Measurements from ENCODE around the gene FUT9. TPM values are rescaled to one million over a fixed set of nuclear protein-coding genes. Genes with fewer than 3 reads are reported as not detected.

Gene FUT9
- total RNA-seq (2014; rRNA removed; shearing (Covaris generic)): not detected in 2 replicates

DNA sequence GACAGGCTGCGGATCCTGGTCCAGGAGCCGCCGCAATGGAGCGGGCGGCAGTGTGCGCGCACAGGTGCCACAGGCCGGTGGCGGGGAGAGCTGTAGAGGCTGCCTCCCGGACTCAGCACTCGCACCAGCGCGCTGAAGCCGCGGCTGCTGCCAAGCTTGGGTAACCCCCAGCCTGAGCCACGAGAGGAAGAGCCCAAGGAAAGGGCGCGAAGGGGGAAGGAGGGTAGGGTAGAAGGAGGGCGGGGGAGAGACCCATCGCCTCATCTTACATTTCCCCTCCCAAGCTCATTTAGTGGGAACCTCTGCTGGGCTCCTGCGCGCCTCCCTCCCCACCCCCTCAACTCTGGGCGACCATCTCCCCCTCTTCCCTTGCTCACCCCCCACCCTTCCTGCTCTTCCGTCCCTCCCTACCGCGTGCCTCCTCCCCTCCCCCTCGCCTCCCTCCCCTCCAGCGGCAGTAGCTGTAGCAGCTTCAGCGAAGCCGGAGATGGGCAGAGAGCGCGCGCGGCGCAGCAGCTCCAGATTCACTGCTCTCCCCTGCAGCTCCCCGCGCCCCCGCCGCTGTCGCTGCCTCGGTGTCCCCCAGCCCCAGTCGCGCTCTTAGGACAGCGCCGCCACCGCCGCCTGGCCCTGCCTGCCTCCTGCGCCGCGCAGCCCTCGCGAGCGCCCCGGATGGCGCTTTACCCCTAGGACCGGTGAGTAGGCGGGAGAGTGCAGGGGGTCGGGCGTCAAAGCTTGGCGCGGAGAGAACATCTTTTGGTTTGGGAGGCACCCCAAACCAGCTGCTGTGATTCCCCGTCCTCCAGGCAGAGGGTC lies at the start of gene FUT9:
TSS of gene FUT9 (plus strand) at position 457 of the 816 bp plus-strand sequence. CDS start 187,182 bp downstream, outside the sequence.
- no peak for DNase-seq (ENCODE audit: low read depth)

DNA sequence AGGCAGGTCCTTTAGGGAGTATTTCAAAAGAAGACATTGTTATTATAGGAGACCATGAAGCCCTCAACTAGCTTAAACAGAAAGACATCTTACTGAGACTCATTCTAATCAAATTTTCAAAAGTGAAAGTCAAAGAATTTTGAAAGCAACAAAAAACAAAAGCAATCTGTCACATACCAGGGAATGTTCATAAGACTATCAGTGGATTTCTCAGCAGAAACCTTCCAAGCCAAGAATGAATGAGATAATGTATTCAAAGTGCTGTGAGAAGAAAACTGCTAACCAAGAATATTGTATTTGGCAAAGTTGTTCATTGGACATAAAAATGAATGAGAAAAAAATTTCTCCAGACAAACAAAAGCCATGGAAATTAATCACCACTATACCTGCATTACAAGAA lies 48.2 kb upstream of the FUT9 start:
- no peak for DNase-seq (ENCODE audit: low read depth)

DNA sequence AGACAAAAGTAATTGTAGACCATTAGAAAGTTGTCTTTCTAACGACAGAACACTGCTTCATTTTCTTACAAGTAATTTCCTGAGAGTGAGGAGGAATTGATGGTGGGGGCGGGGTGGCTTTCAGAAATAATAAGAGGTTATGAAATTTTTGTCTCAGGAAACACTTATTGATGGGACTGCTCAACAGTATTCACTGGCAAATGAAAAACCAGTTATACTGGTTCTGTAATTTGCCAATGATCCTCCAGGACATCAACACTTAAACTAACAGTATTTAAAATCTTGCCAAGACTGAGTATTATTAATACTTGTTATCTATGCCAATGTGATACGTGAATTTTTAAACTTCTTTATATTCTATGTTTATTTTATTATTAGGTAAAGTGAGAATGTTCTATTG lies 41.8 kb upstream of the FUT9 start:
- no peak for DNase-seq (ENCODE audit: low read depth)

DNA sequence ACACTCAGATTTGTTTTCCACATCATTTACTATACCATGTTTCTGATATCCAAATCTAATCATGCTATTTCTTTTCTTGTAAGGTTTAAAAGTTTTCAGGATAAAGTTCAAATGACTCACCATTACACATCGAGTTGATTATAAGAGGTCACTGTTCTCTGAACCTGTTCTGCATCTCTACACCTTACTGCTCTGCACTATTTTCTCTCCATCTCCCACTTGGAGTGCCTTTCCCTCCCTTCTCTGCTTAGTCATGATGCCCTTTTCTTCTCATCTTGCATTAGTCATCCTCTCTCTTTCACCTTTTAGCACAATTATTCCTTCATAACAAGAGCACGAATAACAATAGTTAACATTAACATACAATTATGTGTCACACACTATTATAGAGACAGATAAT lies 37.5 kb upstream of the FUT9 start:
- DNase-seq (ENCODE audit: low read depth): no peak

DNA sequence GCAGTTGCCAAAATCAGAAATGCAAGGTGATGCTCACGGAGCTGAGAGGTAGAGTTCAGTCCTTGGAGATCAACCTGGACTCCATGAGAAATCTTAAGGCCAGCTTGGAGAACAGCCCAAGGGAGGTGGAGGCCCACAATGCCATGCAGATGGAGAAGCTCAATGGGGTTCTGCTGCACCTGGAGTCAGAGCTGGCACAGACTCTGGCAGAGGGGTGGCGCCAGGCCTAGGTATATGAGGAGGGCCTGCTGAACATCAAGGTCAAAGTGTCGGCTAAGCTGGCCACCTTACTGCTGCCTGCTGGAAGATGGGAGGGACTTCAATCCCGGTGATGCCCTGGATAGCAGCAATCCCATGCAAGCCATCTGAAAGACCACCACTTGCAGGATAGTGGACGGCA lies 23.9 kb upstream of the FUT9 start:
- no peak for DNase-seq (ENCODE audit: low read depth)

DNA sequence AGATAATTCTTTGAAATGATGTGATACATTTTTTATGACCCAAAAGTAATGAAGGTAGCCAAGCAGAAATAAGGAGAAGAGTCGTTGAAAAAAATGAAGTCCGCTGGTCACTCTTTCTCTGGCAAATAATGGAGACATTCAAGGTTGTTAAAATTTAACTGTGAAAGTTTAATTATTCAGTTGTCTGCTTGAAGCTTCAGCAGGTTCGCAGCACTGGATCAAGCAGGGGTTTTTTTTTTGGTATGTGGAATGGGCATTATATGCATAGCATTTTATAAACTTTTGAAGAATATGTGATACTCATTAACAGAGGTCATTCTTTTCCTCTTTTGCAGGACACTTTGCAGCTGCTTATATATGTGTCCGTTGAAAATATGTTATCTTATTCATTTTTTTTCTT lies 21.6 kb upstream of the FUT9 start:
- no peak for DNase-seq (ENCODE audit: low read depth)

DNA sequence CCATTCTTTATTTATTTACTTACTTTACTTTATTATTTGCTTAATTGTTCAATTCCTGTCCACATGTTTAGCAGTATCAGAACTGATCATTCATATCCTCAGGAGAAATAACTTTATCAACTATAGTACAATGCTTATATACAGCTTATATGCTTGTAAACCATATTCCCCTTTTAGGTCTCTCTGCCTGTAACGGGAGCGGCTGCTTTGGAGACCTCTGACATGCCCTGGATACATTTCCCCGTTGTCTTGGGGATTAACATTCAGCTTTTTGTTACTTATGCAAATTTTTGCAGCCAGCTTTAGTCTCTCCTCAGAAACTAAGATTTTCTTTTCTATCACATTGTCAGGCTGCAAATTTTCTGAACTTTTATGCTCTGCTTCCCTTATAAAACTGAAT lies 17.6 kb upstream of the FUT9 start:
- DNase-seq (ENCODE audit: low read depth): no peak

DNA sequence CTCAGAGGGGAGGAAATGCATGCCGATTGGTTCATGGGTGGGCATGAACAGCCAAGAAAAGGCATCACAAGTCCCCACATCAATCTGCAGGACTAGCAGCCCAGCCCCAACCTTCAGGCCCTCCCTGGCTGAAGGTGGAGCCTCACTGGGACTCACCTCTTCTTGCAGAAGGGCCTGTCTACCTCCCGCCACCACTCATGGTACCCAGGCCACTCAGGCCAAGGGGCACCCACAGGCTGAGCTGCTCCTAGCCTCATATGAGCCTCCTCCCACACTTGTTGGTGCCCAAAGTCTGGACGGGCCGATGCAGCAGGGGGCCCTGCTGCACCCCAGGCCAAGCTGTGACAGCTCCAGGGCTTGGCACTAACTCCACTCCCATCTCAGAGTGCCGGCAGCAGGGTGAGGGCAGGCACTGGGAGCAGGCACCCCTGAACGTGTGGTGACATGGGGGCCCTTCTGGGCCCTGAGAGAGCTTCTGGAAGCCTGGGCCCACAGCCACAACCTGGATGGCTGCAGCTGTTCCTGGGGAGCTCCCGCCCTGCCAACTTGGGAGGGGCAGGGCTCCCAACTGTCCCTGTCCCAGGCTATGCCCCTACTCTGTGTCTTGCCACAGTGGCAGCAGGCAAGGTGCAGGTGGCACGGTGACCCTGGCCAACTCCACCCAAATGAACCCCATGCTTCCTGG lies 13.7 kb upstream of the FUT9 start:
- DNase-seq (ENCODE audit: low read depth): no peak

DNA sequence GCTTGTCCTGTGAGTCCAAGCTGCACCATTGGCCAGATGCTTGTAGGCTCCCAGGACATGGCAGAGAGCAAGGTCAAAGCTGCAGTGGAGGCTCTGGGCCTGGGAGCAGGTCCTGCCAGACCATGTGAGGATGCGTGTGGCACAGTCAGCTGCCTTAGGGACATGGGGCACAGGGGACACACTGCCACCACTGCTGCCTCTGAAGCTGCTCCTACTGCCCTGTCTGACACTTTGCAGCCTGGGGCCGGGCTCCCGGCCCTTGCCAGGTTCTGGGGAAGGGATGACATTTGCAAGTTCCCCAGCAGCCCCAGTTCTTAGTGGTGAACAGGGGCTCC lies 13.2 kb upstream of the FUT9 start:
- DNase-seq (ENCODE audit: low read depth): no peak

DNA sequence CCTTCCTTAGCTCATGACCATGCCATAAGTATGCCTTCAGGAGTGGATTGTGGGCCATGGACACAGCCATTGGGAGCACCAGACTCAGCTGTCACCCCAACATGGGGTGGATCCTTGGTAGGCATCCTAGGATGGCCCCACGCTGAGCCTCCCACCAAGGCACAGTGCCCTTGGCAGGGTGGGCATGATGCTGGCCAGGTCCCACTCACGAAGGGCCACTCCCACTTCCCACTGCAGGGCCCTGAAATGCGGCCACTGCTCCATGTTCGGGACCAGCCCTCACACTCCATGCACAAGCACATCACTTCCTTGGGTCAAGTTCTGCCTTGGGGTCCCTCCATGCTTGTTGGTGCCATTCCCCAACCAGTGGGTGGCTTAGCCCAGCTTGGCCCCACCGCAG lies 12.9 kb upstream of the FUT9 start:
- DNase-seq (ENCODE audit: low read depth): no peak

DNA sequence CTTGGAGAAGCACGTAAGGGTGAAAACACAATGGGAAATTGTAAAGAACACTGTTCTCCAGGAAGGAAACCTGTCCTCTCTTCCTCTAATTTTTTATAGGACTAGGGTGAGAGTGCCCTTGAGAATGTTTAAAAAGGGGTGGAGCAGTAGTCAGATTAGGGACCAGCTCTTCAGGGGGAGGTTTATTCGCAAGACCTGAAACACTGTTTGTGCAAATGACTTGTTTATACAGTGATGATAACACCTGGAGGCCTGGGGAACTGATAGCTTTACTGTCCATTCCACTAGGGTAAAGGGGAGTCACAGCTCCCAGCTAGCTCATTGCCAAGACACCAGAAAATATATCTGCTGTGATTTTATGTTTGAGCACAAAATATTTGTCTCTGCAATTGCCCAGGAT lies 8.1 kb upstream of the FUT9 start:
- no peak for DNase-seq (ENCODE audit: low read depth)

DNA sequence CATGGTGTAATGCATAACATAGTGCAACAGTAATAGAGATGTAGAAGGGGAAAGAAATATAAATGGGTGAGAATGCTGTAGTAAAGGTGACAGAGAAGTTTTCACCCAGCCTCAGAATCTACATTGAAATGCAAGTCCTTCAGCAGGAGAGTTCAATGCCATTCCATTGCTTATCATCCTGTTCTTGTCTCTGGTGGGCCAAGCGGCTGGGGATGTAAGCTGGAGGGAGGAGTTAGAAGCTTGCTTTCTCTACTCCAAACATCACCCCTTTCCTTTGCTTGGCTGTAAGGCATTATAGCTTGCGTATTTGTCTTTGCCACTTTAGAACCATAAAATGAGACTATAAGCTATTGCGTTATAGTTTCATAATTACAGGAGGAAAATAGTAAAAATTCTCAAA lies 2.2 kb upstream of the FUT9 start:
- DNase-seq (ENCODE audit: low read depth): no peak

DNA sequence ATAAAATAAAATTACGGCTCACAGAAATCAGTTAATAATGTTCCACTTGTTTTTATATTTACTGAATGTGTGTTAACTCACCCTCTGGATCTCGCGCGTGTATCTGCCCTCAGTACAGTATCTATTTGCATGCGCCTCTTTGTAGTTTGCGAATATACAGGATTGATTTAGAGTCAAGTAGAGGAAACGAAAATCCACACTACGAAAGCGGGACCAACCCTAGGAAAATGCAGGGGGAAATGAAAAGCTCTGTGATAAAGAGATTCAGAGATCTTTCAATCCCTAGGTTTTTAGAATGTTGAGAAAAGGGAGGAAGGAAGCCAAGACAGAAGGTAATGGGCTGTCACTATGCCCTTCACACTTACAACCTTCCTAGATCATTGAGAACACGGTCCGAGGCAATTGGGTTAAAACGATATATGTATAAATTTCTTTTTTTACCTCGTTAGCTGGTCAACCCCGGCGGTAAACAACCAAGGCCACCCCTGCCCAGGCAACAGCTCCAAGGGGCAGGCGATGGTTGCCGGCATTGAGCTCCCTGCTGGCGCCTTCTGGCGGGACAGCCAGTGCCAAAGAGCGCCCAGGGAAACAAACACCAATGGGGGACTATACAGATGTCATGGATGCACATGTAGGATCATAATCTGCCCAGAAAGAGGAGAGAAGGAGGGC lies 792 bp upstream of the FUT9 start:
- no peak for DNase-seq (ENCODE audit: low read depth)

DNA sequence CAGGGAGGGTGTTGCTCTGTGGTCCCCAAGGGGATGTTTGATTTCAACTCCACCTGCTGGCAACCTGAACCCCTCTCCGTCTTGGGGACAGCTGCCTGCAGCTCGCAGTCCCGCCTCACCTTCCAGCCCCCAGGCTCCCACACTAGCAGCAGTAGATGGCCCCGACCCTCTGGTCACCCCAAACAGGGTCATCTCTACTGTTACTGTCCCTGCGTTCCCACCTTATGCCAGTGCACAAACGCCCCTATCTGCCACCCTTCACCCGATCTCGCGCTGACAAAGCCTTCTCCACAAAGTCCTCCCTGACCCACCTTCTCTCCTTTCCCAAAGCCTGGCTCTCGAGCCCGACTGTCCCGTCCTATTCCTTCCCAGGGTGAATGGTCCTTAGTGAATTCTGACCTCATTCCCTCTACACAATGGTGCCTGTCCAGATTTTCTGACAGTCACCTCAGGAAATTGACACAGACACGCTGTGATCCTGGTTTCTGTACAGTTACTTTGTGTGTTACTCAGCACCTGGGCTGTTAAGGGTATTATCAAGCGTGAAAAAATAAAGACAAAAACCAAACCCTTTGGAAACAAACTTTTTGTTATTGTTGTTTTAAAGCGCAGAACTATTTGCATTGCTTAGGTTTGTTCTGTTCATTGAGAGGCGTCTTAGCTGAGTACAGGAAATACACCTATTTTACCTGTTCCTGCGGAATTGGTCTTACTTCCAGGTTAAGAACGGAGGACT lies 728 bp downstream of the FUT9 start:
- DNase-seq (ENCODE audit: low read depth): no peak

DNA sequence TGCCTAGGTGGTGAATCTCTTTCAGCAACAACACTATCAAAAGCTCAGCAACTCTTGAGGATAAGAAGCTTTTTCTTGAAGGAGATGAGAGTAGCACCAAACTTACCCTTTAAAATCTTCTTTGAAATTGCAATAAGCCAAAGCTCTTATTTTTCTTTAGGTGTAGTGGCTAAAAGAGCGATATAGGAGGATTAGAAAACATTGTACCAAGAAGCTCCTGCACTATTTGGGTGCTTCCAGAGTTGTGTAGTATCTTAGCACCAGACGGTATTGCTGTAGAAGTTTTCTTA lies 1.2 kb downstream of the FUT9 start:
- DNase-seq (ENCODE audit: low read depth): no peak

DNA sequence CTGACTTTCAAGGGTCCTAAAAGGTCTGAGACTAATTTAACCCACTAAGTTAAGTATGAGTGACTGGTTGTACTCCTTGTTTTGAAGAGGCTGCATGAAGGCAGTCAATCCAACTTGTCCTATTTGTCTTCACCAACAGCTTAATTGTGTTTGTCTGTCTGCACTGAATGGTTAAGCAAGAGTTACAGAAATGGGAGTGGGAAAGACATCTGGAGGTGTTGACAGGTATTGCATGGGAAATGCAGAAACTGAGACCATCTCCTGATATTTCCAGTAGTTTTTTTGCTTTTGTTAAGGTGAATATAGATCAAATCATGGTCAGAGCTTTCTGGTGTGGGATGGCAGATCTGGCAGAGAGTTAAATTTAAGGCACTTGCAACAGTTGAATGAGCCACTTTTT lies 6.5 kb downstream of the FUT9 start:
- DNase-seq (ENCODE audit: low read depth): no peak

DNA sequence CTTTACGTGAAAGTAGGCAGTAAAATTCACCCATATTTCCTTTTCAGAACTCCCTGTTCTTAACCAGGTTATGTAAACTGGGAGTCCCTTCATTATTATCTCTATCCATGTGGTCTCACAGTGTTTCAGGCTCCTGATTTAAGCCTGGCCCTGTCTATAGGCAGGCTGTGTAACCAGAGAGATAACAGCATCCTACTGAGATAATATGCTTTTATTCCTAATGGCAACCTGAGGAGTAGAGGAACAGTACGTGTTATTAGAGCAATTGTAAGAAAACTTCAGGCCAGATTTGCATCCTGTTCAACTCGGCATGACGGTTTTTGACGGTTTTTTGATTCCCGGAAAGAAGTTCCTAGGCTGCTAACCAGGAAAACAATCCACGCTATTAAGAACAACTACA lies 16.9 kb downstream of the FUT9 start:
- no peak for DNase-seq (ENCODE audit: low read depth)

DNA sequence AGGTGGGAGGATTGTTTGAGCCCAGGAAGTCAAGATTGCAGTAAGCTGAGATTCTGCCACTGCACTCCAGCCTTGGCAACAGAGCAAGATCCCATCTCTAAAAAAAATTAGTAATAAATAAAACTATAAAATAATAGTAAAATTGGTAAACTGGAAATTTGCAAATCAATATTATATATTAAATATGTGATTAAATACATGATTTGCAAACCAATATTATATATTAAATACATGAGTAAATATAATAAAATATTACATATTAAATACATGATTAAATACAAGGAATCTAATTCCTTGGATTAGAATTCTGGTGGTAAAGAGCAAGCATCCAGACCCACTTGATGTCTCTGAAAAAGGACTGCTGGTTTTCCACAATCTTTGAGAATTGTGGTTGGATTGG lies 35.8 kb downstream of the FUT9 start:
- no peak for DNase-seq (ENCODE audit: low read depth)

DNA sequence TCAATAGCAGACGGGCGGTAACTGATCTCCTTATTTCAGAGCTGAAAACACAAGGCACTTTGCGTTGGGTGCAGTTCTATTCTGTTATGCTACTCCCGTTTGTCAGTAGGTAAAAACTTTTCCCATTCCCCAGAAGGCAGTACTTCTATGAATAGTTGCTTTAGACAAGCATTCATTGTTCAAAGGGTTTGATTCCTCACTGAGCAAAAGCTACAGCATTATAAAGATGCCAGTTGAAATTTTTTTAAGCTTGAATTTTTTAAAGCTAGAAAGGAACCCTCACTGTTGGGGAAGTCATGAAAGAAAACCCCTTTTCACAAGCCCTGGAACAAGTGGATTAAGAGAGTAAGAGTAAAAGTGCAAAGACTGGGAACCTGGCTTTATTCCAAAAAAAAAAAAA lies 42.3 kb downstream of the FUT9 start:
- DNase-seq (ENCODE audit: low read depth): no peak

DNA sequence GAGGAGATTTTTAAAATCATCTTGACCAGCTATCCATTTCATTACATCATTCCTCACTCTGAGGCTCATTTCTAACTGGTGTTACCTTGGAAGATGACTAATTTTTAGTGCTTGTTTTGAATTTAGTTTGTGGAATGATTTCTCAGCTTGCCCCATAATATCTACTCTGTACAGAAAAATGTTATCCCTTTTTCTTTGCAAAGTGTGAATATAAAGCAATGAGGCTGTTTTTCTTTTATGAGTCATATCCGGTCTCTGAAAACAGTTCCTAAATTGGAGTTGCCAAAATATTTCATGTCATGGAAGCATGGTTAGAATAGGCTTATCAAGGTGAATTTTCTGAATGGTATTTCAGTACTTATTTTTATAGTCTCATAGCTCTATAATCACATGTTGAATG lies 43.8 kb downstream of the FUT9 start:
- DNase-seq (ENCODE audit: low read depth): peak; percentile 0

DNA sequence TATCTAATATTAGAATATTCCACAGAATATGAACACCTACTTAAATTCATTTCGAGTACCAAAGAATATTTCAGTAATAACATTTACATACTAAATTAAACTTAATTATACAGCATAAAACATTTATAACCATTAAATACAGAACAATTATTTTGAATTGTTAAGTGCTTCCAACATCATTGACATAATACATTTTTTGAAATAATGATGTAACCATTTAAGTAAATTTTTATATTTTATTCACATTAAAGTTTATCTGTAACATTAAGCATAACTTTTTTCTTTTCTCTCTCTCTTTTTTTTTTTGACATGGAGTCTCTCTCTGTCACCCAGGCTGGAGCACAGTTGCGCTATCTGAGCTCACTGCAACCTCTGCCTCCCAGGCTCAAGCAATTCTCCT lies 44.5 kb downstream of the FUT9 start:
- no peak for DNase-seq (ENCODE audit: low read depth)

DNA sequence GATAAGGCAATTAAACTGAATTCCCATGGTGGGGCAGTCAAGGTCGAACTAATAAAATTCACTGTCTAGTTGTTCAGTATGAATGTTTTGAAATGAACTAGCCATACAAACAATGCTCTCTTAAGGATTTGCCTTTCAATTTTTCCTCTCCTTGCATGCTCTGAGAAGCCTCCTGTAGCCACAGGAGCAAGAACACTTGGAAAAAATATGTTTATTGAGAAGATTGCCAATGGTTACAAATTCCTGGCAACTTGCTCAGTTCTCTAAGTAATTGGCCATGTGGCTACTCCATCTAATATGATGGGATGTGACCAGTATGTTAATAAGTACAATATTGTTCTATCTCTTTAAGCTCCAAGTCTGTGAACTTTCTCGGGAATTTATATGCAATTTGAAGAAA lies 49.4 kb downstream of the FUT9 start:
- DNase-seq (ENCODE audit: low read depth): no peak

DNA sequence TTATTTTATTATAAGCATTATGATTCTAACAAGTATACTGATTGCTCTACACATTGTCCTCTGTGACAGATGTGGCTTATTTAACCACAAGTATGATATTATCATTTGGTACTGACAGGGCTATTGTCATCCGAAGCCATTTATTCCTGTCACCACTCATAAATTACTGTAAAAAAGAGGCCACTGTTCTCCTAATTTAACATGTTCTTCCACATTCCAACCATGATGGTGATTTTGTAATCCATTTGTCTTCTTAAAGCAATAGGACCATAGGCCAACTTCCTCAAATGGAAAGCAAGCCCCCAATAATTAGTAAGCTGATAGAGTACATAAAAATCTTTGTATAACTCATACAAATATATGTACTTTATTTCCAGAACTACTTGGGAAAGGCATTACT lies 50.6 kb downstream of the FUT9 start:
- DNase-seq (ENCODE audit: low read depth): no peak
